H1 (cell line): ENCODE measurements around the gene GALNTL6. TPM values are rescaled to one million over a fixed set of nuclear protein-coding genes. Genes with fewer than 3 reads are reported as not detected.

Experiments used
- CTCF ChIA-PET: fragments of 300-600 bp; sonication (Branson Sonifier 250); formaldehyde crosslinking; loops from one replicate; lab custom pipeline; 2021; ENCODE audit not compliant: partially characterized antibody; lab: Charles Lee
- POLR2A ChIA-PET: fragments of 300-600 bp; sonication (Branson Sonifier 250); formaldehyde crosslinking; loops from one replicate; lab custom pipeline; 2021; ENCODE audit warnings: inconsistent platforms; ENCODE audit not compliant: partially characterized antibody; lab: Charles Lee
- DNase-seq, 2 experiments: peaks; one replicate each; pipeline versions ENCODE4 v3.0.0 to v3.0.0-alpha.2; 2010 to 2022; ENCODE audit warnings: low spot score in 2 of 2, low read depth in 1 of 2, mixed read lengths in 1 of 2
- FAIRE-seq: peaks from 2 replicates; lab custom pipeline; 2011; peaks lifted over from hg19 to GRCh38; lab: Jason Lieb, UNC
- H2AFZ ChIP-seq: 2 replicates; pipeline ENCODE4 v1.8.1; 2012; ENCODE audit warnings: low read length, inconsistent platforms
- H2AK5ac ChIP-seq: 2 replicates; pipeline ENCODE4 v1.6.1; 2013; ENCODE audit warnings: low read depth, low read length
- H2BK120ac ChIP-seq: replicated peaks from 2 replicates; pipeline ENCODE3; 2013; ENCODE audit warnings: low read depth, low read length, inconsistent platforms
- H2BK12ac ChIP-seq: 2 replicates; pipeline ENCODE4 v1.6.1; 2013; ENCODE audit warnings: low read depth, low read length
- H2BK15ac ChIP-seq: 2 replicates; pipeline ENCODE4 v1.6.1; 2013; ENCODE audit warnings: low read length
- H2BK20ac ChIP-seq: 2 replicates; pipeline ENCODE4 v1.6.1; 2013; ENCODE audit warnings: low read length
- H2BK5ac ChIP-seq: 2 replicates; pipeline ENCODE4 v1.6.1; 2013; ENCODE audit warnings: low read depth, low read length
- H3K14ac ChIP-seq: 2 replicates; pipeline ENCODE4 v1.6.1; 2013; ENCODE audit warnings: inconsistent platforms; ENCODE audit not compliant: insufficient read length
- H3K18ac ChIP-seq: 2 replicates; pipeline ENCODE4 v1.6.1; 2013; ENCODE audit warnings: low read length; ENCODE audit errors: extremely low read depth
- H3K23ac ChIP-seq: 2 replicates; pipeline ENCODE4 v1.6.1; 2013; ENCODE audit warnings: inconsistent platforms; ENCODE audit not compliant: insufficient read length
- H3K23me2 ChIP-seq: 2 replicates; pipeline ENCODE4 v1.6.1; 2013; ENCODE audit warnings: low read depth, low read length
- H3K27ac ChIP-seq: 2 replicates; pipeline ENCODE4 v1.6.1; 2011; ENCODE audit warnings: low read depth, low read length, inconsistent platforms
- H3K27me3 ChIP-seq, 4 experiments: replicated peaks in 1 of 4; 1 replicate in 1 of 4; 2 replicates in 3 of 4; pipeline versions ENCODE4 v1.6.1 to v1.8.1; 2011 to 2013; ENCODE audit warnings: low read length in 3 of 4, mild to moderate bottlenecking in 3 of 4, inconsistent platforms in 2 of 4, mixed read lengths in 2 of 4, moderate library complexity in 1 of 4; ENCODE audit not compliant: control insufficient read depth in 3 of 4, insufficient read depth in 3 of 4; ENCODE audit errors: extremely low read depth in 1 of 4
- H3K36me3 ChIP-seq, 4 experiments: 2 replicates each; pipeline versions ENCODE4 v1.6.1 to v1.8.1; 2011 to 2013; ENCODE audit warnings: mild to moderate bottlenecking in 4 of 4, low read length in 3 of 4, moderate library complexity in 2 of 4, control low read depth in 1 of 4, inconsistent platforms in 1 of 4; ENCODE audit not compliant: insufficient read depth in 4 of 4, control insufficient read depth in 2 of 4
- H3K4ac ChIP-seq: replicated peaks from 2 replicates; pipeline ENCODE3; 2013; ENCODE audit warnings: low read length, low read depth, mixed read lengths, inconsistent platforms; ENCODE audit not compliant: insufficient read length
- H3K4me1 ChIP-seq, 4 experiments: replicated peaks in 1 of 4; 1 replicate in 1 of 4; 2 replicates in 3 of 4; pipeline versions ENCODE4 v1.6.1 to v1.8.1; 2011 to 2013; ENCODE audit warnings: low read length in 3 of 4, inconsistent platforms in 2 of 4, mixed read lengths in 1 of 4; ENCODE audit not compliant: insufficient read depth in 4 of 4, control insufficient read depth in 3 of 4
- H3K4me2 ChIP-seq, 2 experiments: 2 replicates each; pipeline versions ENCODE4 v1.6.1 to v1.8.1; 2011 to 2013; ENCODE audit warnings: low read depth in 2 of 2, low read length in 2 of 2, control low read depth in 1 of 2, inconsistent platforms in 1 of 2, mild to moderate bottlenecking in 1 of 2; ENCODE audit not compliant: insufficient read depth in 1 of 2
- H3K4me3 ChIP-seq, 4 experiments: fragments of 200-600, 300-600 bp in 1 of 4; sonication (generic), shearing (Covaris generic), sonication (Bioruptor Twin) in 1 of 4; 2 replicates each; pipeline versions ENCODE4 v1.5.1 to v1.8.1; 2011 to 2016; ENCODE audit warnings: low read length in 4 of 4, low read depth in 3 of 4, control low read depth in 2 of 4, inconsistent platforms in 2 of 4, mild to moderate bottlenecking in 2 of 4, mixed read lengths in 1 of 4, moderate library complexity in 1 of 4; ENCODE audit not compliant: insufficient read depth in 2 of 4; ENCODE audit errors: extremely low read depth in 1 of 4
- H3K56ac ChIP-seq: replicated peaks from 2 replicates; pipeline ENCODE3; 2013; ENCODE audit warnings: low read depth, mild to moderate bottlenecking, mixed read lengths, low read length, inconsistent platforms; ENCODE audit not compliant: insufficient read length
- H3K79me1 ChIP-seq: 2 replicates; pipeline ENCODE4 v1.6.1; 2013; ENCODE audit warnings: low read depth, low read length, control low read depth
- H3K79me2 ChIP-seq, 2 experiments: 2 replicates each; pipeline versions ENCODE4 v1.6.1 to v1.8.1; 2012 to 2013; ENCODE audit warnings: low read length in 2 of 2, mild to moderate bottlenecking in 2 of 2, inconsistent platforms in 1 of 2; ENCODE audit not compliant: insufficient read depth in 2 of 2, control insufficient read depth in 1 of 2
- H3K9ac ChIP-seq, 4 experiments: replicated peaks in 1 of 4; 1 replicate in 1 of 4; 2 replicates in 3 of 4; pipeline versions ENCODE4 v1.6.1 to v1.8.1; 2011 to 2013; ENCODE audit warnings: low read depth in 3 of 4, low read length in 3 of 4, control low read depth in 2 of 4, mild to moderate bottlenecking in 2 of 4, moderate library complexity in 2 of 4, inconsistent platforms in 1 of 4; ENCODE audit errors: extremely low read depth in 1 of 4
- H3K9me3 ChIP-seq, 2 experiments: 2 replicates each; pipeline versions ENCODE4 v1.6.1 to v1.8.1; 2012 to 2013; ENCODE audit warnings: mild to moderate bottlenecking in 2 of 2, moderate library complexity in 2 of 2, control low read depth in 1 of 2, inconsistent platforms in 1 of 2, low read depth in 1 of 2, low read length in 1 of 2, mixed read lengths in 1 of 2; ENCODE audit not compliant: insufficient read depth in 2 of 2
- H4K20me1 ChIP-seq, 2 experiments: replicated peaks in 1 of 2; 2 replicates each; pipeline versions ENCODE3 to v1.8.1; 2011 to 2013; ENCODE audit warnings: inconsistent platforms in 2 of 2, low read length in 2 of 2, mild to moderate bottlenecking in 1 of 2; ENCODE audit not compliant: insufficient read depth in 2 of 2, control insufficient read depth in 1 of 2
- H4K5ac ChIP-seq: 2 replicates; pipeline ENCODE4 v1.6.1; 2013; ENCODE audit warnings: low read length, low read depth, mixed read lengths, inconsistent platforms; ENCODE audit not compliant: insufficient read length
- H4K8ac ChIP-seq: 2 replicates; pipeline ENCODE4 v1.8.0; 2013; ENCODE audit warnings: mild to moderate bottlenecking, moderate library complexity, low read length, inconsistent platforms; ENCODE audit not compliant: insufficient read depth; ENCODE audit errors: extremely low read depth
- H4K91ac ChIP-seq: replicated peaks from 2 replicates; pipeline ENCODE3; 2013; ENCODE audit warnings: low read length, mixed read lengths, inconsistent platforms; ENCODE audit not compliant: insufficient read length
- CBX5 ChIP-seq: fragments of 300-800, 300-1000 bp; sonication (generic); IDR thresholded peaks from 2 replicates; pipeline ENCODE4 v1.7.1; 2016; ENCODE audit warnings: antibody characterized with exemption, low read length, low read depth
- CHD1 ChIP-seq: IDR thresholded peaks from 2 replicates; pipeline ENCODE4 v1.6.1; 2012; ENCODE audit warnings: low read depth, low read length, improper control_type of control experiment
- CREB1 ChIP-seq: IDR thresholded peaks from 2 replicates; pipeline ENCODE4 v1.6.1; 2012; ENCODE audit warnings: inconsistent platforms
- JUN ChIP-seq: IDR thresholded peaks from 2 replicates; pipeline ENCODE4 v1.6.1; 2011; ENCODE audit warnings: low read depth, mild to moderate bottlenecking, improper control_type of control experiment, low read length
- KDM5A ChIP-seq: fragments of 200-600 bp; IDR thresholded peaks from 2 replicates; pipeline ENCODE4 v1.7.1; 2012; ENCODE audit warnings: mild to moderate bottlenecking, low read length, inconsistent platforms, mixed read lengths
- SIN3A ChIP-seq, 2 experiments: IDR thresholded peaks in 1 of 2; conservative IDR thresholded peaks in 1 of 2; 2 replicates each; pipeline ENCODE4 v1.6.1; 2011 to 2012; ENCODE audit warnings: low read length in 2 of 2, improper control_type of control experiment in 1 of 2, low read depth in 1 of 2, mild to moderate bottlenecking in 1 of 2
- SIRT6 ChIP-seq: IDR thresholded peaks from one replicate; pipeline ENCODE4 v1.7.1; 2012; ENCODE audit warnings: low read length, inconsistent platforms
- TAF7 ChIP-seq: optimal IDR thresholded peaks from 2 replicates; pipeline ENCODE3; 2011; ENCODE audit warnings: low read depth, mild to moderate bottlenecking, inconsistent platforms, low read length, moderate library complexity, borderline replicate concordance
- YY1 ChIP-seq: IDR thresholded peaks from 2 replicates; pipeline ENCODE4 v1.6.1; 2011; ENCODE audit warnings: low read depth, mild to moderate bottlenecking, low read length
- polyA plus RNA-seq, 7 experiments: library from polyadenylated mRNA; depleted of rRNA in 3 of 7; stranded (reverse) in 5 of 7; unstranded in 2 of 7; fragments of >200 nt in 5 of 7; fragments of 200-250 nt in 2 of 7; gene quantifications; 1 replicate in 5 of 7; 2 replicates in 1 of 7; 4 replicates in 1 of 7; pipeline versions ENCODE4 v1.2.1 to v1.2.3, GENCODE V29; 2011 to 2013; ENCODE audit warnings: missing spikeins in 2 of 7, mixed read lengths in 2 of 7
- total RNA-seq: library from RNA; stranded (reverse); fragmentation: NEBNext Ultra II Directional; extraction: Animal tissue kit (Norgen Biotek cat#: 25700); gene quantifications from 2 replicates; pipeline ENCODE4 v1.2.1, GENCODE V29; 2021
- TF ChIP-seq, protein P1 (sequence below): IDR thresholded peaks from 2 replicates; pipeline ENCODE4 v1.6.1; 2011; ENCODE audit warnings: low read length, improper control_type of control experiment

GALNTL6 gene
- total and polyA plus RNA-seq, 2 of the 8 experiments (the other 6 are each of a cell fraction or from before 2014, with no cell fraction given), result 0.03 to 0.32 TPM

DNA sequence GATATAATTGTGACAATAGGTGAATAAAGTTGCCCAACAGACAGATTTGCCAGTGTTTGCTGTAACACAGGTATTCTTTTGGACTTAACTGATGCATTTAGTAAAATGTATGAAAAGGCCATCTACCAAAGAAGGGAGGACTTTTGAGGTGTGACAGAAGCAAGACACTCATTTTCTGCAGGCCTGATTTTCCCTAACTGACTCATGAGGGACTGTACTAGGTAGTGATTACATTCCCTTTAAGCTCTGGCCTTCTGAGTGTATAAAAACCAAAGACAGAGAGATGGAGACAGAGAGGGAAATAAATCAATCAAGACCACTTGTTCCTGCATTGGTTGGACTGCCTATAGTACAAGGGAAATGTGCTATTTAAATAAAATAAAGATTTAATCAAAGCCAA is 1204.6 kb downstream of the GALNTL6 start:
- Histone ChIP-seq H4K20me1 (no peaks in the 10 kb centered on the region), H4K8ac (no peak overlapping the region), H3K14ac (no peak overlapping the region)
- TF ChIP-seq TAF7 (no peak), KDM5A (no peak), SIN3A (conservative IDR thresholded peaks at IDR 0.05 in 1 of 2, IDR thresholded peaks at IDR 0.05 in 1 of 2; ENCODE audit: low read depth in 1 of 2, low read length in 2 of 2) (no peak), CBX5 (no peak), CREB1 (no peak), YY1 (no peak), JUN (no peak), SIRT6 (no peak), CHD1 (no peak)
- TF ChIP-seq, protein P1, sequence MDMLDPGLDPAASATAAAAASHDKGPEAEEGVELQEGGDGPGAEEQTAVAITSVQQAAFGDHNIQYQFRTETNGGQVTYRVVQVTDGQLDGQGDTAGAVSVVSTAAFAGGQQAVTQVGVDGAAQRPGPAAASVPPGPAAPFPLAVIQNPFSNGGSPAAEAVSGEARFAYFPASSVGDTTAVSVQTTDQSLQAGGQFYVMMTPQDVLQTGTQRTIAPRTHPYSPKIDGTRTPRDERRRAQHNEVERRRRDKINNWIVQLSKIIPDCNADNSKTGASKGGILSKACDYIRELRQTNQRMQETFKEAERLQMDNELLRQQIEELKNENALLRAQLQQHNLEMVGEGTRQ, result no peak
- TF ChIP-seq, all 59 proteins: peak for 0
- Histone ChIP-seq H2BK20ac (no peak overlapping the region), H2AK5ac (no peak overlapping the region), H3K9me3 (peaks cover 4 to 6% of the 10 kb centered on the region in 2 experiments; a peak in 1 of 4 replicates), H3K79me1 (no peaks in the 10 kb centered on the region), H3K9ac (no peak overlapping the region), H3K79me2 (no peaks in the 10 kb centered on the region), H2BK15ac (no peak overlapping the region), H3K36me3 (no peaks in the 10 kb centered on the region; a peak in 1 of 8 replicates), H4K5ac (no peak overlapping the region), H3K4me2 (no peak overlapping the region), H3K27ac (no peak overlapping the region), H3K4me3 (no peak overlapping the region), H4K91ac (no peak overlapping the region), H3K18ac (no peak overlapping the region), H2AFZ (no peak overlapping the region), H2BK5ac (no peak overlapping the region), H2BK120ac (no peak overlapping the region), H3K56ac (no peak overlapping the region), H3K23me2 (peaks cover 2% of the 10 kb centered on the region; the same call in 1 of the 2 replicates), H3K27me3 (no peaks in the 10 kb centered on the region), H3K4ac (no peak overlapping the region), H3K23ac (no peak overlapping the region), H2BK12ac (no peak overlapping the region), H3K4me1 (peaks cover 3 to 6% (median 4%) of the 10 kb centered on the region in 4 experiments; a peak in 5 of 7 replicates)
- ChIA-PET CTCF (interaction anchor here (0.7 to 1.1 kb wide), 3 partner anchors 240 to 284 kb away, joined by 3 to 8 read pairs (median 5); no protein-coding TSS in a partner anchor), POLR2A (no interaction called here)
- DNase-seq, result no peak
- FAIRE-seq, result no peak
